Thoracic aorta (tissue), 2 donors: ENCODE data around the gene USP19. TPM values are rescaled to one million over a fixed set of nuclear protein-coding genes. Genes with fewer than 3 reads are reported as not detected.

Experiments used
- ATAC-seq: fragments of 150-250 bp; one replicate; pipeline ENCODE4 v1.8.0; 2017; ENCODE audit warnings: low read depth; ENCODE audit not compliant: insufficient number of reproducible peaks, low FRiP score
- DNase-seq: peaks from one replicate; pipeline ENCODE4 v3.0.0-alpha.2; 2020; ENCODE audit warnings: low spot score
- H3K27ac ChIP-seq, 2 donors: fragments of 200-600 bp; sonication (generic); 1 replicate in 1 of 2; 2 replicates in 1 of 2; pipeline ENCODE4 v1.5.1; 2016; ENCODE audit warnings: mild to moderate bottlenecking in 2 of 2, moderate library complexity in 2 of 2
- H3K27me3 ChIP-seq: fragments of 200-600 bp; sonication (generic); replicated peaks from 2 replicates; pipeline ENCODE4 v1.6.0; 2016; ENCODE audit warnings: mild to moderate bottlenecking; ENCODE audit not compliant: insufficient read depth
- H3K36me3 ChIP-seq: fragments of 200-600 bp; sonication (generic); one replicate; pipeline ENCODE4 v1.5.1; 2016
- H3K4me1 ChIP-seq, 2 donors: fragments of 200-600 bp; sonication (generic); 1 replicate in 1 of 2; 2 replicates in 1 of 2; pipeline versions ENCODE4 v1.5.1 to v1.6.0; 2016; ENCODE audit warnings: low read depth in 2 of 2, mild to moderate bottlenecking in 1 of 2; ENCODE audit not compliant: control insufficient read depth in 1 of 2
- H3K4me3 ChIP-seq: fragments of 200-600 bp; sonication (generic); 2 replicates; pipeline ENCODE4 v1.5.1; 2016; ENCODE audit warnings: mild to moderate bottlenecking
- H3K9me3 ChIP-seq: fragments of 200-600 bp; sonication (generic); 2 replicates; pipeline ENCODE4 v1.5.1; 2016
- CTCF ChIP-seq: fragments of 200-600 bp; sonication (generic); IDR thresholded peaks from one replicate; pipeline ENCODE4 v1.5.1; 2019; ENCODE audit warnings: antibody characterized with exemption
- total RNA-seq, 2 donors: library from RNA; depleted of rRNA; stranded (reverse); fragments of >200 nt; gene quantifications; one replicate each; pipeline versions ENCODE4 v1.1.0 to v1.2.3, GENCODE V29; 2016

USP19 gene
- total RNA-seq, 2 donors from 2014 or later: 56.3 to 62.5 TPM

- no peaks in the 10 kb centered on the region for H3K27me3 ChIP-seq
- H3K36me3 ChIP-seq: no peaks in the 10 kb centered on the region
- no peak for DNase-seq
- no peaks in the 10 kb centered on the region for H3K9me3 ChIP-seq
- ATAC-seq: no peak
- no peak overlapping the region for H3K27ac ChIP-seq
- no peaks in the 10 kb centered on the region for H3K4me1 ChIP-seq
- no peak for TF ChIP-seq CTCF
- H3K4me3 ChIP-seq: no peak overlapping the region
Measured at GRCh38 chr3:49140080-49140479, 19.5 kb upstream of the USP19 start.

GRCh38 chr3:49135499-49135898, 14.9 kb upstream of the USP19 start:
- Histone ChIP-seq H3K4me1 (peaks cover 14 to 24% of the 10 kb centered on the region in 2 donors), H3K9me3 (no peaks in the 10 kb centered on the region), H3K36me3 (peaks cover 3% of the 10 kb centered on the region), H3K27me3 (no peaks in the 10 kb centered on the region), H3K27ac (no peak overlapping the region), H3K4me3 (no peak overlapping the region)
- DNase-seq (no peak), ATAC-seq (no peak)
- no peak for TF ChIP-seq CTCF

DNA sequence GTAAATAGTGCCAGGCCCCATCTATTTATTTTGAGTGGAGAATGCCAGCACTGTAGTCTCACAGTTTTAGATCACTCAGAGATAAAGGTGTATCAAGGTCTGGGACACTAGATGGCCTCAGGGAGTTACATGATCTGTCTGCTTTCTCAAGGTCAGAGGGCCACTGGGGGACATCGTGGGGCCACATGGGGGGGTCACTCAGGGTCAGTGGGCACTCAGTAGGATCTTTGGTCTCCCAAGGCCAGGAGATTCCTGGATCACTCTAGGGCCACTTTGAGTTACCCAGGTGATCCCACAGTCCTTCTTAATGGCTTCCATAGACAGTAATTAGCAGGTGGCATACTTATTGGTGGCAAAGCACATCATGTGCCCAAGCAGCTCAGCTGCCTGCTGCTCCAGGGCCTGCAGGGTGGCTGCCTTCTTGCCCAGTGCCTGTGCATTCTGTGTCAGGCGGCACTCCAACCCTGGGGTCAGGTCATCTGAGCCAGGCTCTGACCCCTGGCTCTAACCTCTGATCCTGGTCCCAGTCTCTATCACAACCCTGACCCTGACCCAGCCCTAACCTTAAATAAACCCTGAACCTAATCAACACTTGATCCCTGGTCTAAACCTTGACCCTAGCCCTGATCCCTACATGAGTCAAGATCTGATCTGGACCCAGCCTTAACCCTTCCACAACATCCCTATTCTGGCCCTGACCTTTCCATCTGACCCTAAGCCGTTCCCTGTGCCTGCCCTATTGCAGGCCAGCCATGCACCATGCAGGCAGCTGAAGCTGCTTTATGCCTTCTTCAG, 14.0 kb upstream of the USP19 start:
- no peak overlapping the region for H3K27ac ChIP-seq
- ATAC-seq: no peak
- peak overlapping the region; percentile 84 for H3K4me3 ChIP-seq

DNA sequence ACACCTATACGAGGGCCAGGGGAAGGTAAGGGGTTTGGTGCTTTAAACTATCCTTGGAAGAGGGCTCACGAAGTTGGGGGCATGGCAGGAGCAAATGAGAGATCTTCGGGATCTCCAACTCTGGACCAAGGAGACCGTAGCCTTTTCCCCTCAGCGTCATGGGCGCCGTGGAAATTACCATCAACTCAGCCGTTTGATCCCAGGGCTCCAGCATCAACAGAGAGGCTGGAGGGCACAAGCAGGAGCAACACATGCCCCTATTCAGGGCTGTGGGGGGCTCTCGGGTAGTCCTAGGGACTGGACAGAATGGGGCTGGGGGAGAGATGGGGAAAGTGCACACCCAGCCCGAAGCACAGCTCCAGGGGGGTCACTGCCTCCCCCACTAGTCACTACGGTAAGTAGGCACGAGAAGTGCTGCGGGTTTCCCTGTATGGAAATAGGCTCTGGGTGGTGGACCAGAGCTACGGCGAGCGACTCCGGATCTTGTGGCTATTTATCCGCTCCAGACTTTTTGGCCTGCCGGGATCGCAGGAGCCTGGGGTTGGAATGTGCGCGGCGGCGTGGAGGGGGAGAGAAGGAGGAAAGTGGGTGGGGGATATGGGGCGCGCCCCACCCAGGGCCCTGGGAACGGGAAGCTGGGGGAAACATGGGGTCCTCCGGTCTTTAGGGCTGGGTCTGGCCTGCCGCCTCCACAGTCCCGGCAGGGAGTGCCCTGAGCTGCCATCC, 12.8 kb upstream of the USP19 start:
- ATAC-seq (peak; percentile 96), DNase-seq (peak; percentile 34)
- Histone ChIP-seq H3K36me3 (peaks cover 17% of the 10 kb centered on the region), H3K27ac (peak overlapping the region; percentile 88 to 94), H3K4me3 (peak overlapping the region; percentile 84), H3K9me3 (no peaks in the 10 kb centered on the region), H3K4me1 (peaks cover 14 to 41% of the 10 kb centered on the region in 2 donors), H3K27me3 (no peaks in the 10 kb centered on the region)
- no peak for TF ChIP-seq CTCF

More for the DNA sequence above, 14.0 kb upstream of the USP19 start:
- no peak for DNase-seq
- H3K9me3 ChIP-seq: no peaks in the 10 kb centered on the region
- H3K4me1 ChIP-seq: peaks cover 14 to 32% of the 10 kb centered on the region in 2 donors
- H3K27me3 ChIP-seq: no peaks in the 10 kb centered on the region
- TF ChIP-seq CTCF: no peak
- peaks cover 11% of the 10 kb centered on the region for H3K36me3 ChIP-seq
